HG03280 (cell line): ENCODE results near the gene AJAP1.

Source experiments
- ATAC-seq: cut with Tn5 transposase; IDR thresholded peaks from one replicate; pipeline ENCODE4 v1.9.1; 2021; ENCODE audit warnings: mild to moderate bottlenecking, moderate library complexity; ENCODE audit not compliant: unreplicated experiment

The AJAP1 gene

DNA sequence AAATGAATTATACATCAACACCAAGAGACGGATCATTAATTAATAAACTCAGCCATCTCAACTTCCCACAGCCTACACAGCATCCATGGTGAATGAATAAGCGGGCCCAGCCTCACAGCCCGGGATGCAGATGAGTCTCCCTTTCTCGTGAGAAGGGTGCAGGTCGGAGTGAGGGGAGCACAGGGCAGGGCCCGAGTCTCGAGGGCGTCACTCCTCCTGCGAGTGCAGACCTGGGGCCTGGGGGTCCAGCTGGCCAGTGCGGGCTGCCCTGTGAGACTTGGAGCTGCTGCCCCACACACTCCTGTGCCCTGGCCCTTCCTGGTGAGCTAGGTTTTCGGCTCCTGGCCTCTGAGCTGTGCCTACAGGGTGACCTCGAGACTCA lies 74.7 kb downstream of the AJAP1 start:
- no peak for ATAC-seq

DNA sequence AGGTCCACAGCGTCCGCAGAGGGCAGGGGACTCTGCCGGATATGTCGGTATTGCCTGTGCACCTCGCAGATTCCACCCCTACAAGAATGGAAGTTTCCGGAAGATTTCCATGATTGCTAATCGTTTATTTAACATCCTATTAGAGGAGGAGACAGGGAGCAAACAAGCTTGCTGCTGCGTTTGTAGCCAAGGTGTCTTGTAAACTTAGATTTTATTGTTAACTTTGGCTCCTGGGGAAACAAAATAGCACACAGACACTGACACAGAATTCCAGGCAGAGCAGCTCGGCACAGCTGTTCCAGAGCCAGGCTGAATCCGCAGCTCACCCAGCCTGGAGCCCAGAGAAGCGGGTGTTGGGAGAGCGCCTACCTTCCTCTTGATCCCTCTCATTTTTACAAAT lies 75.7 kb downstream of the AJAP1 start:
- no peak for ATAC-seq

GRCh38 chr1:4733446-4734177 lies 79.2 kb downstream of the AJAP1 start:
- ATAC-seq, result no peak

DNA sequence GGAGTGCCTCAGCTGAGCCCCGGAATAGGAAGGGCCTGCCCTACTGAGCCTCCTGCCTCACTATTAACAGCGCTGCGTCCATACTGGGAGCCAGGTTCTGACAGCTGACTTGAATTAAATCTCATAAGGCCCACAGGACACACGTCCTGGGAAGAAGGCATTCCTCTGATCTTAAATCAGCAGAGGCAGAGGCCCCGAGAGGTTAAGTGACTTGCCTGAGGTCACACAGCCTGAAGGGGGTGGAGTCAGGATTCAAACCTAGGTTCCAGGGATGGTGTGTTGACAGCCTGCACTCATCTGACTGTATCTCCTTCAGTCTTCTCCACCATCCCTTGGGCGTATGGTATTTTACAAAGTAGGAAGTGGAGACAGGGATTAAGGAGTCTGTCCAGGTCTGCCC lies 79.8 kb downstream of the AJAP1 start:
- ATAC-seq, result no peak

DNA sequence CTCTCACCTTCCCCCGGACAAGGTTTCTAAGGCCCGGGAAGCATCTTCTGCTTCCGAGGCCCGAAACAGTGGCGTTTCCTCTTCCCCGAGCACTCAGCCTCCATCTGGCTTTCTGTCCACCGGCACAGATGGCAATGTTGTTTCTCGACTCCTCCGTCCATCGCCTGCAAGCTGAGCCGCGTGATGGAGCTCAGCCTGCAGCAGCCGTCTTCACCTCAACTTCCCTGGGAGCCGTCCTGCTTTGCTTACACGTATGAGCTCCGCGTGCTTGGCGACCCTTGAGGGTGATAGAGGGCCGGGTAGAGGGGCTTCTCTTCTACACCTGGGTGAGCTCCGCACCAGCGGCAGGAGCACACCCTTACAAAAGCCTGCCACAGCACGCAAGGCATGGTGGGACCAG lies 80.4 kb downstream of the AJAP1 start:
- ATAC-seq, result no peak

GRCh38 chr1:4736254-4736653 lies 81.8 kb downstream of the AJAP1 start:
- ATAC-seq, result no peak

GRCh38 chr1:4741876-4742423 lies 87.5 kb downstream of the AJAP1 start:
- ATAC-seq, result no peak

DNA sequence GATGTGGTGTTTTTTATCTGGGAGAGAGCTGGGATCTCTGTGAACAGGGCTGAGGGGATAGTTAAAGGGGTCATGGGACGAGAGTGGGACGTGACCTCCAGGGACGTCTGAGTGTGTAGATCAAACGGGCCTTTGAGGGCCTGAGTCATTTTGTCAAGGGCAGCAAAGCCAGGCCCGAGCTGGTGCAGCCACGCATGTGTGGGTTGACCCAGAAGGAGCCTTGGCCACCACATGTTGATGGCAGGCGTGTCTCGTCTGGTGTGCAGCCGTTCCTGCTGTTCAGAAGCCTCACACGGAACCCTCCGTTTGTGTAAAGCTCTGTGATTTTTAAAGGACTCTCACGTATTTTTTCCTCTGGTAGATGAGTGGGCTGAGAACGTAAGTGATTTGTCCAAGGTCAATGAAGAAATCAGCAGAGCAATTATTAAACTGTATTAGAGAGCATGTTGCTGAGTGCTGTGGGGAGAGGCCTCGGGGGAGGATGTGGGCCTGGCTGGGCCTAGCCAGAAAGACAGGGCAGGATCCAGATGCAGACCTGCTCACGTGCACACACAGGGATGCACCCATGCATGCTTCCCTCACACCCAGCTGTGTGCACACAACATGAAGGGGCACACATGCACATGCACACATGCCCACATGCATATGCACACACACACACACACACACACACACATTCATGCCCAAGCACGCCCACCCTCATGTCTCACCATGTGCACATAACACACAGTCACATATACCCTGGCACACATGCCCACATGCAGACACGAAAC lies 89.8 kb downstream of the AJAP1 start:
- ATAC-seq, result no peak

GRCh38 chr1:4745560-4745959 lies 91.2 kb downstream of the AJAP1 start:
- no peak for ATAC-seq

- ATAC-seq, result no peak
Measured at GRCh38 chr1:4749406-4749805, 95.0 kb downstream of the AJAP1 start.

DNA sequence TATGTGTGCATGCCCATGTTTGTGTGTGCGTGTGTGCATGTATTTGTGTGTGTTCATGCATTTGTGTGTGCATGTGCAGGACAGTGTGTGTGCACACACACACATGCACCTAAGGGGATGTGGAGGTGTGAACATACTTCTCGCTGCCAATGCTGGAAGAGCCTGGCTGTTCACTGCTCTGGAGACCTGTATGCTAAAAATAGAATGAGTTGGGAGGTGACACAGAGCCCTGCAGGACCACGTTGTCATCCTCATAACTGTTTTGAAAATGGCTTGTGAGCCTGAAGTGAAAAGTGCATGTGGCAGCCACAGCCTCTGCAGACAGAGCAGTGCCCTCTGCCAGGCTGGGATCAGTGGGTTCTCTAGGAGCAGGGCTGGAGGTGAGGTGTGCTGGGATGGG lies 95.8 kb downstream of the AJAP1 start:
- ATAC-seq, result no peak

GRCh38 chr1:4752059-4752458 lies 97.7 kb downstream of the AJAP1 start:
- ATAC-seq, result no peak

- no peak for ATAC-seq
Measured at GRCh38 chr1:4754816-4755215, 100.4 kb downstream of the AJAP1 start.

- ATAC-seq, result no peak
Measured at GRCh38 chr1:4755301-4755845, 101.0 kb downstream of the AJAP1 start.

DNA sequence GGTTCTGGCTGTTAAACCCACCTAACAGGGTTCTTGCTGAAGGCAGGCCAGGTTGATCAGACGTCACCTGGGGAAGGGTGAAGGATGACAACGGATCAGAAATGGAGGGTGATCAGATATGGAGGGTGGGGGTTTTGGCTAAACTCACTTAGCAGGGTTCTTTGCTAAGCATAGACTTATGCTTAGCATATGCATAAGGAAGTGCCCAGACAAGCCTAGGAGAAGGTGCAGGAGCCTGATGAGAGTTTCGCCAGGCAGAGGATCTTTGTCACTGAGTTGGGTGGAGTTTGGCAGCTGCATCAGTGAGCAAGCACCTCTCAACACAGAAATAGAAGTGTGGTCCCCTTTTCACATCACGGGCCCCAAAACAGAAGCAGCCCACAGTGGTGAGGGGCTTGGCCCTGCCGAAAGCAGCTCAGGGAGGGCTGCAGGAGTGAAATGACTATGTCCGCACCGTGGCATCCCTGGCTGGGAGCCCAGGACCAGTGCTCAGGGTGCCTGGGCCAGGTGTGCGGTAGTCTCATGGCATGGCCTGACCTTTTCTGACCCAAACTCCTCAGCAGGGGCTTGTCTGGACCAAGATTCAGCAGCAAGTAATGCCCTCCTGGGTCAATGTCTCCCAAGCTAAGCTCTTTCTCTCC lies 101.6 kb downstream of the AJAP1 start:
- ATAC-seq, result no peak

DNA sequence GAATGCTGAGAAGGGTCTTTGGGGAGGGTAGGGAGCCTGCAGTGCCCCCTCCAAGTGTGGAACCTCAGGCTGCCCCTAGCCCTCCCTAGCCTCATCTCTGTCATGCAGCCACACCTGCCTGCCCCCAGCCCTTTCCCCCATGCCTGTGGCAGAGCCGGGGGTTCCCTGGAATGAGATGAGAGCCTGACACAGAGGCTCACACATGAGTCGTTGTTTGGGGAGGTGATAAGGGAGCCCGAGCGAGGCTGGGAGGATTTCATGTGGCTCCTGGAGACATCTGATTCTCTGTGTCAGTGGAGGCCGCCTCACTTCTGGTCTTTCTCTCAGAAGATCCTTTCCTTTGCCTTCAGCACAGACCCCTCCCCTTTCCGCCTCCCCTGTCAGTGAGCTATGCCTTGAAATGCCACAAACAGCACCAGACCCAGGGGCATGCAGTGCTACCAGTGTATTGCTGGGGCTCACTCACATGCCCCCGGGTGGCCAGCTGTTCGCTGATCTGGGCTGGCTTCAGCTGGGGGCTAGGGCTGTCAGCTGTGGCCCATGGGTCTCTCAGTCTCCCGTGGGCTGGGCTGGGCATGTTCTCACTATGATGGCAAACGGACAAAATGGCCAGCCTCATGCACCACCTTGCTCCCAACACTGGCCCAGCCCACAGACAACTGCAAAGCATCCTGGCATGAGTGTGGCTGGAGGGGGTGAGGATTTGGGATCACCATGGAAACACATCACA lies 102.6 kb downstream of the AJAP1 start:
- no peak for ATAC-seq

DNA sequence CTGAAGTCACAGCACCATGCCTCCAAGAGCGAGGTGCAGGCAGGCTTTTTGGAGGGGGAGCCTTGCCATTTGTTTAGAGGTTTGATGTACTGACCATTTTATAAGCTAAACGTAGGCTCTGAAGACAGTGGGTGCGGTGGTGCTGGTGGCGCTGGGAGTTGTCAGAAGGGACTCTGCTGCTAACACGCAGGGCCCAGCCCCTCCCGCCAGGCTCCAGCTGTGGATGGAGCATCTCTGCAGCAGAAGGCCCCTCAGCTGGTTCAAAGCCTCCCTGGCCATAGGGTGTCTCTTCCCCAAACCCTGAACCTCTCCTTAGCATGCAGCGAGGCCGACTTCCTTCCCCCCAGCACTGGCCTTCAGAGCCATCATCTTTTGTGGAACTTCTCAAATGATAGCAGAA lies 105.3 kb downstream of the AJAP1 start:
- no peak for ATAC-seq

DNA sequence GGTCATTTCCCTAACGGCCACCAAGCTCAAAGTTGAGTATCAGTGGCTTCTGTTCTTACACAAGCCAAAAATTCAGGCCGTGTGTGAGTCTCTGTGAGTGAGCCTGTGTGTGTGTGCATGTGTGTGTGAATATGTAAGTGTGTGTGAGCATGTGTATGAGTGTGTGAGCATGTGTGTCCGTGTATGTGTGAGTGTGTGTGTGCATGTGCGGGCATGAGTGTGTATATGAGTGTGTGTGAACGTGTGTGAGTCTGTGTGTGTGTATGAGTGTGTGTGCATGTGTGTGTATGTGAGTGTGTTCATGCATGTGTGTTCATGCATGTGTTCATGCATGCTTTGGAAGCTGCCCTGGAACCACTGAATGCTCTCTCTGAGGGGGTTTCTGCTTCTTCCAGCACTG lies 105.7 kb downstream of the AJAP1 start:
- ATAC-seq, result no peak

DNA sequence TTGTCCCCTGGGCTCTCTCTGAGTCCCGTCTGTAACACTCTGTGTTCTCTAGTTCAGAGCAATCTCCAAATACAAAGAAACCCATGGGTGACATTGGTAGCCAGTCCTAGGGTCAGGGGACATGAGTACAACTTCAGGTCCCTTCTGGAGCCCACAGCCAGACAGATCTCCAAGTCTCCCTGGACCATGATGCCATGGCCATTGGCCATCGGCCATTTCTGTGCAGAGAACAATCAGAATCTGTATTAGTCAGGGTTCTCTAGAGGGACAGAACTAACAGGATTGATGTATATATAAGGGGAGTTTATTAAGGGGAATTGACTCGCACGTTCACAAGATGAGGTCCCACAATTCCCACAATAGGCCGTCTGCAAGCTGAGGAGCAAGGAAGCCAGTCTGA lies 106.9 kb downstream of the AJAP1 start:
- no peak for ATAC-seq

DNA sequence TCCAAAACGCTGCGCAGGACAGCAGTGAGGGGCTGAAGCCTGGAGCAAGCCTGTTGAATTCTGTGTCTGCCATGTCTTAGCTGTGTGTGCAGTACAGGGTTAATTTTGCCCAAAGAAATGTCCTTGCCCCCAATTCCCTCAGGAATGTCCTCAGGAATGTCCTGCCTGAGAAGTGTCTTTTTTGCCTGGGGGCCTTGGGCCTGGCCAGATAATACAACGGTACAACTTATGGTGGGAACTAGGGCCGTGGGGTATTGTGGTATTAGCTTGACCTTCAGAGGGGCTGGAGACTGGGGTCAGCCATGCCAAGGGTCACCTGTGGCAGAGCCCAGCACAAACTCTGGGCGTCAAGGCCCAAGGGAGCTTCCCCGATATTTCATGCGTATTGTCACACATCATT lies 107.7 kb downstream of the AJAP1 start:
- ATAC-seq, result no peak

DNA sequence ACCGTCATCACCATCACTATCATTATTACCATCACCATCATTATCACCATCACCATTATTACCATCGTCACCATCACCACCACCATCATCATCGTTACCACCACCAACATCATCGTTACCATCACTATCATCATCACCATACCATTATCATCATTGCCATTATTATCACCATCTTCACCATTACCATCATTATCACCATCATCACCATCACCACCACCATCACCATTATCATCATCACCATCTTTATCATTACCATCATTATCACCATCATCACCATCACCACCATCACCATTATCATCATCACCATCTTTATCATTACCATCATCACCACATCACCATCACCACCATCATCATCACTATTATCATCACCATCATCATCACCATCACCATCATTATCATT lies 112.9 kb downstream of the AJAP1 start:
- no peak for ATAC-seq
